ENCODE results near the gene CDON.
"Not testable (repeated sequence)": the region's sequence is repeated elsewhere in the genome, so short reads cannot be mapped to it uniquely, and the experiment has no call there.

CDON gene

GRCh38 chr11:125987066-125987641 is 75.5 kb downstream of the CDON start:
- DNase-seq = no peak

- not testable (repeated sequence) for DNase-seq
These were observed 76.7 kb downstream of the CDON start for GRCh38 chr11:125985956-125986355.

DNA sequence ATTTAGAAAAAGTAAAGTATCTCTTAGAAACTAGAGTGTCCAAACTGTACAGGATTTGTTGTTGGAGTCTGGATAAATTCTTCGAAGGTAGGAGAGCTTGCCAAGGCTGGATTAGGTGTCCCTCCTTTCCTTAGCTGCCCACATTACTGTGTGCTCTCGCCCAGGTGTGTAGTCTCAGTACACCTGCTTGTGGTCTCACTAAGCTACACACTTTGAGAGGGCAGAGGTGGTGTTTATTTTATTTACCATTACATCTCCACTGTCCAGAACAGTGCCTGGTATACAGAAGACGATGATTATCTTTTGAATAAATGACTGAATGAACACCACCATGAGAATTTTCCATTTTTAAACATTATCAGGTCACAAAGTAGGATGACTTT is 80.3 kb downstream of the CDON start:
- DNase-seq = no peak

DNA sequence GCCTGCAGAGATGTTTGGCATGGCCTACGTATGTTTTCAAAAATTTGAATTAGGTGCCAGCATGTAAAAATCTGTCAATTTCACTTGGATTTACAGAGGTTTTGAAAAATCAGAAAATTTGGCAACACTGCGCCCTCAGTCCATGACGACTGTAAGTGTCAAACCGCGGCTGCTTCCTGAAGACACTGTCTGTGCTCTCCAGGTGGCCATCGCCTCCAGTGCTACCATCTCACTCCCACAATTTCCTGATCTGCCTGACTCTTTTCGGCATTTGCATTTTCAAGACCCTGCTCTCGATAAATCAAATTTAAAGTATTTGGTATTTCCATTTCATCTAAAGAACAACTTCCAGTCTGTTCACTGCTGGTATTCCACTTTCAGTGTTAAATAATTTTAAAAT is 82.2 kb downstream of the CDON start:
- no peak for DNase-seq

GRCh38 chr11:125979511-125979910 is 83.2 kb downstream of the CDON start:
- DNase-seq = no peak

GRCh38 chr11:125978778-125979407 is 83.8 kb downstream of the CDON start:
- DNase-seq = no peak

- no peak for DNase-seq
These were observed 84.4 kb downstream of the CDON start for GRCh38 chr11:125978181-125978716.

DNA sequence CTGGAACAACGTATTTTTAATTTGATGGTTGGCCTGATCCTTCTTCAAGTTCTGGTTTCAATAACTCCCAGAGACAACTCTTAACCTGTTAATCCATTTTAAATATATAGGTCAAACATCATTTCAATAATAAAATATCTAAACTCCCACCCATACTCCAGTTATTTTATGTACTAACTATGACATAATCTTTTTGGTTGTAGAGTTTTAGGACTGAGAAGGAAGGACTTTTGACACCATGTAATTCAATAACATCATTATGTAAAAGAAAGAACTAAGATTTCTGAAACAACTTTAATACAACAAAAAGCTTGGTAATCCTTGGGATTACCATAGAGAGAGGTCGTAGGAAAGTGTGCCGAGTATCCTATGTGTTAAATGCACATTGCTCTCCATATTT is 85.3 kb downstream of the CDON start:
- no peak for DNase-seq

GRCh38 chr11:125976156-125976555 is 86.5 kb downstream of the CDON start:
- DNase-seq = no peak

- no peak for DNase-seq
These were observed 87.0 kb downstream of the CDON start for GRCh38 chr11:125975634-125976033.

DNA sequence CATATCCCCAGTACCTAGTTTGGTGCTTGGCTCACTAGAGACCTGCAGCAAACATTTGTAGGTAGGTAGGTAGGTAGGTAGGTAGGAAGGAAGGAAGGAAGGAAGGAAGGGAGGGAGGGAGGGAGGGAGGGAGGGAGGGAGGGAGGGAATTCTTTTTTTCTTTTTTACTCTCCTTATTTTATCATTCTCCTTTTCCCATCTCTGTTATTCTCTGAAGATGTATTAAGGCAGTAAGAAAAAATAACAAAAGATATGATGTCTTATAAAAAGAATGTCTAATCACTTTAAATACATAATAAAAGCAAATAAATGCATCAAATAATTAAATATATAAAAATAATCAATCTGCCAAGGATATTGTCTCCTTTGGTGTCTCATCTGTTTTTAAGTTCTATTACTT is 88.4 kb downstream of the CDON start:
- DNase-seq = no peak

DNA sequence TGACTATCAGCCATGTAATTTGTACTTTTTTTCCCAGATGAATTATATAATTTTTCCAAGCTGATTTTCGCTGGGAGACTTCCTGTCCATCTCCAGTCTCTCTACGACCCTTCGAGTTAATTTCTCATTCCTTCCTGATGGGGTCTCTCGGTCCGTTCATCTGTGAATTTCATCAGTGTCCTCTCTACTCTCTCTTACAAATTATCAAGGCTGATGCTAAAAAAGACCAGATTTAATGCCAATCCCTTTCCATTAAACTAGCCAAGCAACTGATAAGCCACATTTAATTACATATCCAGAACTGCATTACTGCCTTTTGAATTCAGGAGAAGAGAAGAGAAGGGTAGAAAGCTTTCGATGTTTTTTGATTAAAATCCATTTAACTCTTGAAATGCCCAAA is 91.0 kb downstream of the CDON start:
- no peak for DNase-seq

DNA sequence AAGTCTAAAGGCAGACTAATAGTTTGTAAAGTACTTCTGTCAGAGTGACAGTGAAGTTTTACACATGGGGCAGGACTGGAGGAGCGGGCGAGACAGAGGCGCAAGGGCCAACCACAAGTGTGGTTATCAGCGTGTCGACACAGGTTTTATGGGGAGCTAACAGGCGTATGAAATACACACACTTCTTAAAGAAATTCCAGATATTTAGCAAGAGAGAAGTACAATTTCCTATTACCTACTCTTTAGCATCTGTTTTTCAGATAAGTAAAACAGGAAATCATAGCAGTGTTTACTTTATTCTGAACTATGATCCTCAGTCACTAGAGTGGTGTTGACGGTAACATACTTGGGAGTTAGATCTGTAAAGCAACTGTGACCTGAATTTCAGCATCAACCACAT is 94.3 kb downstream of the CDON start:
- no peak for DNase-seq

DNA sequence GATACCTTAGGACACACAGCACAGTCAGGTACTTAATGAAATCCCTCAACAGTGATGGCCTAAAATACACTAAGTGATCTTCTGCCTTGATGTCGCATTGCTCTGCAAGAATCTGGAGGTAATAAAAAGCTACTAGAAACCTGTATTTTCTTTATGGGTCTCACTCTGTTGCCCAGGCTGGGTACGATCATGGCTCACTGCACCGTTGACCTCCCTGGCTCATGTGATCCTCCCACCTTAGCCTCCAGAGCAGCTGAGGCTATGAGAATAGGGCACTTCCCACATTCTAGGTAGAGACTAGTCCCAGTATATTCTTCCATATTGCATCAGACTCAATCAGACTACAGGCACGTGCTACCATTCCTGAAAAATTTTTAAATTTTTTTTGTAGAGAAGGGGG is 95.2 kb downstream of the CDON start:
- DNase-seq = no peak

- DNase-seq = no peak
These were observed 101.9 kb downstream of the CDON start for GRCh38 chr11:125960771-125961170.

- DNase-seq = no peak
These were observed 102.7 kb downstream of the CDON start for GRCh38 chr11:125959931-125960330.

DNA sequence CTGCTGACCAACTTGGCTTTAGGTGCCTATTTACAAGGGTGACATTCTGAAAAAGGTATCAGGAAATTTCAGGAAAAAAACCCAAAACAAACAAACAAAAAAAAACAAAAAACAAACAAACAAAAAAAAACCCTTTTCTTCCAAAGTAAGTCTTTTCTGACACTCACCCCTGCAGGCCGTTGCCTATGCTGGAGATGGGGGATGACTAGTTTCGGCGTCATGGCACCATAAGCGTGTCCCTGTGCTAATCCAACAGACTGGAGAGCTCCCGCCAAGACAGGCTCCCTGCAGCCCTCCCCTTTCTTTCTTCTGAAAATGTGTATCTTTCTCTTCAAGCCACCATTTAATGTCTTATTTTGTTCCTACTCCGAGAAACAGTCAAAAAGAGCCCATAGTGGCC is 103.2 kb downstream of the CDON start:
- DNase-seq = no peak

GRCh38 chr11:125958872-125959400 is 103.7 kb downstream of the CDON start:
- DNase-seq = no peak

GRCh38 chr11:125957618-125958332 is 104.9 kb downstream of the CDON start:
- no peak for DNase-seq

- no peak for DNase-seq
These were observed 106.1 kb downstream of the CDON start for GRCh38 chr11:125956391-125957134.

DNA sequence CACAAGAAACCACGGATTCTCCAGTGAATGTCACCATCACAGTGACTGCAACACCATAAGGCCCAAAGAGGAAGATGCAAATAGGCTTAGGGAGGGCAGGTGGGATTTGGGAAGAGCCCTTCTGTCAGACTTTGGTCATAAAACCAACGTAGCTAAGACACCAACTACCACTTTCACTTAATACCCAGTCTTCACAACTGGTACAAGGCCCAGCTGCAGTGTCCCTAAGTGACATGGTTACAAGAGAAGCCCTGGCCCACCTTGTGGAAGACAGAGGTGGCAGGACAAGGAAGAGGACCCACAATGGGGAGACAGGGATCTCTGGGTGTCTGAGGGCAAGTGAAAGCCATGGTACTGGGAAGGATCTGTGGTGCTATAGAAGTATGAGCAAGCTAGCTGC is 106.8 kb downstream of the CDON start:
- no peak for DNase-seq

- no peak for DNase-seq
These were observed 107.6 kb downstream of the CDON start for GRCh38 chr11:125954945-125955640.

Measured in NCI-H1694 treated with DMSO at 0.1 percent for 48 hours (cell line).